ENCODE results near the gene DNASE2B.
"Not testable (repeated sequence)": the region's sequence is repeated elsewhere in the genome, so short reads cannot be mapped to it uniquely, and the experiment has no call there.

The DNASE2B gene

GRCh38 chr1:84424513-84425149 lies 26.3 kb downstream of the DNASE2B start:
- DNase-seq = no peak

GRCh38 chr1:84425150-84425896 lies 27.0 kb downstream of the DNASE2B start:
- no peak for DNase-seq

- DNase-seq = no peak
Observed at GRCh38 chr1:84426376-84426775, 28.1 kb downstream of the DNASE2B start.

- no peak for DNase-seq
Observed at GRCh38 chr1:84427250-84428188, 29.2 kb downstream of the DNASE2B start.

GRCh38 chr1:84428235-84428634 lies 30.0 kb downstream of the DNASE2B start:
- DNase-seq = no peak

GRCh38 chr1:84429231-84429630 lies 30.9 kb downstream of the DNASE2B start:
- no peak for DNase-seq

GRCh38 chr1:84430546-84430945 lies 32.3 kb downstream of the DNASE2B start:
- DNase-seq = no peak

GRCh38 chr1:84433258-84434080 lies 35.2 kb downstream of the DNASE2B start:
- peak; percentile 73 for DNase-seq

GRCh38 chr1:84434081-84434769 lies 35.9 kb downstream of the DNASE2B start:
- DNase-seq = no peak

- no peak for DNase-seq
Observed at GRCh38 chr1:84434801-84435549, 36.7 kb downstream of the DNASE2B start.

- DNase-seq = no peak
Observed at GRCh38 chr1:84436876-84437655, 38.8 kb downstream of the DNASE2B start.

GRCh38 chr1:84442256-84442655 lies 44.0 kb downstream of the DNASE2B start:
- DNase-seq = peak; percentile 54

- not testable (repeated sequence) for DNase-seq
Observed at GRCh38 chr1:84442747-84443646, 44.7 kb downstream of the DNASE2B start.

- DNase-seq = not testable (repeated sequence)
Observed at GRCh38 chr1:84448704-84449103, 50.4 kb downstream of the DNASE2B start.

GRCh38 chr1:84450910-84451309 lies 52.6 kb downstream of the DNASE2B start:
- DNase-seq = no peak

- DNase-seq = no peak
Observed at GRCh38 chr1:84452436-84452835, 54.2 kb downstream of the DNASE2B start.

- no peak for DNase-seq
Observed at GRCh38 chr1:84462118-84462517, 63.8 kb downstream of the DNASE2B start.
